CD4-positive, alpha-beta T cell treated with Interleukin-6 at 100 ng/mL for 8 hours (primary cell): ENCODE measurements around the gene GPN1.
"Not testable (repeated sequence)": the region's sequence is repeated elsewhere in the genome, so short reads cannot be mapped to it uniquely, and the experiment has no call there.

Source experiments
- DNase-seq: peaks from one replicate; pipeline ENCODE4 v3.0.0-alpha.2; 2020; ENCODE audit warnings: mixed read lengths, low spot score

GPN1 gene

DNA sequence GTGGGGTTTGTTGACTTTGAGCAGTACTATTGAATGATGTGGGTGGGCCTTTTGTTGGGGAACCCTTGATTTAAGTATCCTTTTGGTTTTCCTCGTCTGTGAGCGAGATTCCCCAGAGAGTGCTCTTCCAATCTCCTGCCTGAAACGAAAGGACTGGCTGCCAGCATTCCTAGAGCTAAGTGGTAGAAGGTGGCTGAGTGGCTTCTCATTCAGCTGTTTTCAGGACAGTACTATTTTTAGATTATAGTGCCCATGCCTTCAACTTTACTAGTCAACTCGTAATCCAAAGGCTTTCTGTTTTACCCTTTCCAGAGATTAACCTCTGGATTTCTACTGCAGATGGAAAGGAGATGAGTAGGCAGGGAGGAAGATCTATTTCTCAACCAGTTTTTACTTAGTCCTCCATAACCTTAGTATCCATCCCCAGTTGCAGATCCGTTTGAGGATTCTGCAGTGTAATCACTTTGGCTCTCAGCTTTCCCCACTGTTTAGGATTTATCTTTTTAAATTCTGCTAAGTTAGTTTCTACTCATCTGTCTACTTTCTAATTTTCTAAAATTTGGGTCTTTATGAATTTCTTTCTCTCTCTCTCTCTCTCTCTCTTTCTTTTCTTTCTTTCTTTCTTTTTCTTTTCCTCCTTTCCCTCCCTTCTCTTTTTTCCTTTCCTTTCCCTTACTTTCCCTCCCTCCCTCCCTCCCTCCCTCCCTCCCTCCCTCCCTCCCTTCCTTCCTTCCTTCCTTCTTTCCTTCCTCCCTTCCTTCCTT lies 44.1 kb downstream of the GPN1 start:
- no peak for DNase-seq

DNA sequence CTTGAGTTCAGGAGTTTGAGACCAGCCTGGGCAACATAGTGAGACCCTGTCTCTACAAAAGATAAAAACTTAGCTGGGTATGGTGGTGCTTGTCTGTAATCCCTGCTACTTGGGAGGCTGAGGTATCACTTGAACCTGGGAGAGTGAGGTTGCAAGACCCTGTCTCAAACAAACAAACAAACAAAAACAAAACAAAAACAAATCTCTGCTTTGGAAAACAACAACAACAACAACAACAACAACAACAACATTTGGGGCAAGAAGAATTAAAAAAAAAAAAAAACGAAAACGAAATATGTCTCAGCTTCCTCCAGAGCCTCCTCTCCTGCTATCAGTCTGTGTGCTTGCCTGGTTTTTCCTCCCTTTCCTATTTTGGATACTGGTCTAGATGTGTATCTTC lies 51.7 kb downstream of the GPN1 start:
- DNase-seq = no peak

DNA sequence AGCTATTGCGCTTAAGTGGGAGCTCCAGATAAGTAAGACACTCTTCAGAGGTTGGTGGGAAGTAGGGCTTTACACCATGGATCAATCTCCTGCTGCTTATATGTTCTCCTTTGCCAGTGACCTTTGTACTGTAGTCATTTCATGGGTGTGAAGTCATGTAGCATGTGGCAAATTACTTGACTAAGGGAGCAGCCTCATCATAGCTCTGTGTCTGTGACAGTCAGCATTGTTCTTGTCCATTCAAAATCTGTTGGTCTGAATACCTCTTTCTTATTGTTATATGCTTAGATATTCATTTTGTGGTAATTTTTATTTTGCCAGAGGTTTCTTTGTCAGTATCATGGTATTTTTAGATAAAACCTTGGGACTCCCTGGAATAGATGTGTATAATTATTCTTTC lies 53.0 kb downstream of the GPN1 start:
- no peak for DNase-seq

DNA sequence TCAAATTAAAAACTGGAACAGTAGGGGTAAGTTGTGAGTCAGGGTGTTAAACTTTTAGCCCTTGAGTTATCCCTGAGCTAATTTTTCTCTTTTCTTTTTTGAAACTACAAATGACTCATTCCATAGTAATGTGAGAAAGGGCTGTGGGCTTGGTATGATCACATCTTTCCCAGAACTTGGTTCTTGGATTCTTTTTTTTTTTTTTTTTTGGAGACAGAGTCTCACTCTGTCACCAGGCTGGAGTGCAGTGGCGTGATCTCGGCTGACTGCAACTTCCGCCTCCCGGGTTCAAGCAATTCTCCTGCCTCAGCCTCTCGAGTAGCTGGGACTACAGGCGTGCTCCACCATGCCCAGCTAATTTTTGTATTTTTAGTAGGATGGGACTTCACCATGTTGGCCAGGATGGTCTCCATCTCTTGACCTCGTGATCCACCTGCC lies 53.5 kb downstream of the GPN1 start:
- DNase-seq = not testable (repeated sequence)

DNA sequence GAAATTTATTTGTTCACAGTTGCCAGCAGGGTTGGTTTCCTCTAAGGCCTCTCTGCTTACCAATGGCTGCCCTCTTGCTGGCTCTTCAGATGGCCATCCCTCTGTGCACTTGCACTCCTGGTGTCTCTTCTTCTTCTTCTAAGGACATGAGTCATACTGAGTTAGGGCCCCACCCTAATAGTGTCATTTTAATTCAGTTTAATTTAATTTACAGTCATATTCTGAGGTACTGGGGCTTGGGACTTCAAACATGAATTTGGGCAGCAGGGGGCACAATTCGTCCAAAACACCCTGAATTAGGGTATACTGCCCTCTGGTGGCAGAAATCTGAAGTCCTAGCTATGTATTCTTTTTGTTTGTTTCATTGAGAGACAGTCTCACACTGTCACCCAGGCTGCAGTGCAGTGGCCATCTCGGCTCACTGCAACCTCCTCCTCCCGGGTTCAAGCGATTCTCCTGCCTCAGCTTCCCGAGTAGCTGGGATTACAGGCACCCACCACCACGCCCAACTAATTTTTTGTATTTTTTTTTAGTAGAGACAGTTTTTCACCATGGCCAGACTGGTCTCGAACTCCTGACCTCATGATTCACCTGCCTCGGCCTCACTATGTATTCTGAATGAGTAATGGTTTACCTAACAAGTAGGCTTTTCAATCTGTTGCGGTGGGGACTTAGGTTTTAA lies 54.7 kb downstream of the GPN1 start:
- peak; percentile 87 for DNase-seq

DNA sequence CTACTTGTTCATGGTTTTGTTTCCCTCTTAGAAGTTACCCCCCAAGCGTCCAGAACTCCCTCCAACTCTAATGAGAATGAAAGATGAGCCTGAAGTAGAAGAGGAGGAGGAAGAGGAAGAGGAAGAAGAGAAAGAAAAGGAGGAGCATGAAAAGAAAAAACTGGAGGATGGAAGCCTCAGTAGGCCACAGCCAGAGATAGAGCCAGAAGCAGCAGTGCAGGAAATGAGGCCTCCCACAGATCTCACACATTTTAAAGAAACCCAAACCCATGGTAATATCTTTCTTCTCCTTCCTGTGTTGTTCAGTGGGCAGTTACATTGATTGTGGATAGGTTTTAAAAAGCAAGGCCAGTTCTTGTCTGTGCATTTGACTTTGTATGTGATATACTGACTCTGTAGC lies 56.2 kb downstream of the GPN1 start:
- not testable (repeated sequence) for DNase-seq

GRCh38 chr2:27685577-27685976 lies 56.7 kb downstream of the GPN1 start:
- no peak for DNase-seq

DNA sequence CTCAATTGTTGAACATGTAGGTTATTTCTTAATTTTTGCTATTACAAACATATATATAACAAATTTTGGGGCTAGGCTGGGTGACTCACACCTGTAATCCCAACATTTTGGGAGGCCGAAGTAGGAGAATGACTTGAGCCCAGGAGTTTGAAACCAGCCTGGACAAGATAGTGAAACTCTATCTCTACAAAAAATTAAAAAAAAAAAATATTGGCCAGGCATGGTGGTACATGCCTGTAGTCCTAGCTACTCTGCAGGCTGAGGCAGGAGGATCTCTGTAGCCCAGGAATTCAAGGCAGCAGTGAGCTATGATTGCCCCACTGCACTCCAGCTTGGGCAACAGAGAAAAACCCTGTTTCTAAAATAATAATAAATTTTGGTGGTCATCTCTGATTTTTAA lies 58.4 kb downstream of the GPN1 start:
- no peak for DNase-seq

- DNase-seq = no peak
Observed at GRCh38 chr2:27689424-27689823, 60.6 kb downstream of the GPN1 start.

- no peak for DNase-seq
Observed at GRCh38 chr2:27690052-27690451, 61.2 kb downstream of the GPN1 start.

DNA sequence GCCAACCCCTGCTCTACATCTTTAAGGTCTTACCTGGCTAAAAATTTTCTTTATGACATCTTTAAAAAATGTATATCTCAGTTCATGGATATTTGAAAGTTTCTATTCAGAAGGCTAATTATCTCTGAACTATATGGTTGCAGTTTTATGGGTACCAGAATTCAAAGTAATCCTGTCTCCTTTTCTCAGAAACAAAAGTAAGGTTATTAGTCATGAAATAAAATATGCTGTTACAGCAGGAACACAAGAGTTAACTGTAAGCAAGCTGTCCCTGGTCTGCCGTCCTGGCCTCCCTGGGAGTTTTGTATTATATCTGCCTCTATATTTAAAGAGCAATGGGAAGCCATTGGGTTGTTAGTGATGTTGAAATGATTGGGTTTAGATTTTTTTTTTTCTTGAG lies 68.8 kb downstream of the GPN1 start:
- no peak for DNase-seq
